Stomach (tissue), 4 donors: ENCODE results near the gene SORCS3.

ENCODE experiments used
- CTCF ChIP-seq, 7 experiments: fragments of 450-650 bp in 4 of 7; fragments of 200-600 bp in 3 of 7; sonication (generic) in 3 of 7; IDR thresholded peaks; one replicate each; pipeline ENCODE4 v1.5.1; 2016 to 2019; ENCODE audit warnings: antibody characterized with exemption in 7 of 7, control low read depth in 2 of 7, mild to moderate bottlenecking in 1 of 7
- EP300 ChIP-seq: sonication (generic); formaldehyde crosslinking; IDR thresholded peaks from one replicate; pipeline ENCODE4 v1.6.1; 2017; ENCODE audit warnings: antibody characterized with exemption

- TF ChIP-seq EP300 (no peak), CTCF (IDR thresholded peaks at IDR 0.05) (no peak)
These were observed 9.1 kb upstream of the SORCS3 start for GRCh38 chr10:104631946-104632345.
